T-helper 9 cell (primary cell): ENCODE results near the gene IL18RAP.

Experiments used
- DNase-seq: peaks from one replicate; pipeline ENCODE4 v3.0.0-alpha.2; 2020

IL18RAP gene

DNA sequence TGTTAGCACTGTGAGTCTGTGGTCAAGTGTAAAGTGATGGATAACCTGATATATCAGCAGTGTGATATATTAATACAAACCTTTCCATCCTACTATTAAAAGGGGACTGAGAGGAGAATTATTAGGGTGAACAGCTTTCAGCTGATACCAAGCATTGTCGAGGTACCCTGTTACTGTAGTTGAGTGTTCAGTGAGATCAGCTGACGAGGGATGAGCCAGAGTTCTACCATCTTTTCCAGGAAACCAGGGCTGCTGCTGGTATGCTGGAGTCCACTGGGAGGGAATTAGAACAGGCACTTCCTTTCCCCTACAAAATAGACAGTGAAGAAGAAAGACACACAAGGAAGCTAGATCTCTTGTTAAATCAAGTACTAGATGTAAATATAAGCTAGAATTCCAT lies 408 bp downstream of the IL18RAP start:
- DNase-seq, result no peak

DNA sequence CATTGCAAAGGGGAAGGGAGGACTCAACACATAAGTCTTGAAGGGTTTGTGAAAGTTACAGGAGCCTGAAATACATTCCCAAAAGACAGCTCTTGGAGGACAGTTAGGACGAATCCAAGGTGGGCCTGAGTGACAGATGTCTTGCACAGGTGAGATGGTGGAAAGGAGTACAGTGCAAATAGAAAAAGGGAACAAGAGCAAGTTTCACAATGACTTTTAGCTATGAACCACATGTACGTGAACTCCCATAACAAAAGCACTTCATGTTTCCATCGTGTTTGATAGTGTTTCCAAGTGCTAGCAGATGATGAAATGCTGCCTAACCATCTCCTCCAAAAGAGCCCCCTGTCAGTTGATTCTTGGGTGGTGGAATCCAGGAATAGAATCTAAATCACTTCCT lies 1.8 kb downstream of the IL18RAP start:
- DNase-seq, result no peak

DNA sequence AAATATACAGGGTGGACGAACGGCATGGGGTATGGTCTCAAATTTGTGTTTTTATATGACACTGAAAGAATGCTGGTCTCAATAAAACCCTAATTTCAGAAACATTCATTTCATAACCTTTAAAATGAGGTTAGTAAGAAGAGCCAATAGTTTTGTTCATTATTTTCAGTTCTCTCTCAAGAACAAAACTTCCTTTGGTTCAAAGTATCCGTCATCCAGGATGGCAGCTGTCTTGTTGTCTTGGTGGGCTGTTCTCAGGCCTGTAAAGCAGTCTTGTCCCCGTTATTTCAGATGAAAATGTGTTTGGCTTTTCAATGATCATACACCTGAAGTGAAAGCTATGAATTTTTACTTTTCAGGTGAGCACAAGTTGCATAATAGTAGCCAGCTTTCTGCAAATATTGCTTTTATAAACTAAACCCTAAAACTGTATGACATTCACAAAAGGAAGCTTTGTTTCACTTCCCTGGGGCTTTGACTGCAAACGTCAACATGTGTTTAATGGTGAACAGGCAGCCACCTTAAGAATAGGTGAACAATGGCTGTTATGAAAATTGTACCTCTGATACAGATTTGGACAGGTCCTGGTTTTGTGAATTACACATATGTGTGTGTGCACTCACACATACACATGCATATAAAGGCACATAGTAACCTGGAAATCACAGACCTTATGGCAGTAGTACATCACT lies 2.6 kb downstream of the IL18RAP start:
- DNase-seq, result no peak

DNA sequence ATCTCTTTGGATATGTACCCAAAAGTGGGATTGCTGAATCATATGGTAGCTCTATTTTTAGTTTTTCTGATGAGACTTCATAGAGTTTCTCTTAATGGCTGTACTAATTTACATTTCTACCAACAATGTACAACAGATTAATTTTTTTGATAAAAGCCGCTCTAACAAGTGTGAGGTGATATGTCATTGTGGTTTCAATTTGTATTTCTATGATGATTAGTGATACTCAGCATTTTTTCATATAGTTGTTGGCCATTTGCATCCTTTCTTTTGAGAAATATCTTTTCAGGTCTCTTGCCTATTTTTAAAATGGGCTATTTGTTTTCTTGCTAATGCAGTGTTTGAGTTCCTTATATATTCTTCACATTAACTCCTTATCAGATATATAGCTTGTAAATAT lies 4.3 kb downstream of the IL18RAP start:
- DNase-seq, result no peak

GRCh38 chr2:102428573-102428972 lies 5.6 kb downstream of the IL18RAP start:
- no peak for DNase-seq

DNA sequence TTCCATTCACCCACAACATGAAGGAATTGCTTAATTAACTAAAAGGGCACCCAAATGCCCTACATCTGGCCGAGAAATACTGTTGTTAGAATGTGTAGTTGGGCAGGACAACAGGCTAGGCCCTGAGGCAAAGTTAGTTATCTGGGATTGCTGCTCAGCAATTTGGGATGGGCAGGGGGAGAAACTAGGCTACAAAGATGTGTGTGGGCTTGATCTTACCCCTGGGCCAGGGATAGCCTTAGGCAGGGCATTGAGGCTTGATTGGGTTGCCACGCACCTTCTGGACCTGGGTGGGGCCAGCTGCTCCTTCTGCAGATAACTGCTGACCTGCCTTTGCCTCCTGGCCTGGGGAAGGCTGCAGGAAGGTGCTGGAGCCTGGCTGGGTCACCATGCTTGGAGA lies 9.4 kb downstream of the IL18RAP start:
- DNase-seq, result no peak

DNA sequence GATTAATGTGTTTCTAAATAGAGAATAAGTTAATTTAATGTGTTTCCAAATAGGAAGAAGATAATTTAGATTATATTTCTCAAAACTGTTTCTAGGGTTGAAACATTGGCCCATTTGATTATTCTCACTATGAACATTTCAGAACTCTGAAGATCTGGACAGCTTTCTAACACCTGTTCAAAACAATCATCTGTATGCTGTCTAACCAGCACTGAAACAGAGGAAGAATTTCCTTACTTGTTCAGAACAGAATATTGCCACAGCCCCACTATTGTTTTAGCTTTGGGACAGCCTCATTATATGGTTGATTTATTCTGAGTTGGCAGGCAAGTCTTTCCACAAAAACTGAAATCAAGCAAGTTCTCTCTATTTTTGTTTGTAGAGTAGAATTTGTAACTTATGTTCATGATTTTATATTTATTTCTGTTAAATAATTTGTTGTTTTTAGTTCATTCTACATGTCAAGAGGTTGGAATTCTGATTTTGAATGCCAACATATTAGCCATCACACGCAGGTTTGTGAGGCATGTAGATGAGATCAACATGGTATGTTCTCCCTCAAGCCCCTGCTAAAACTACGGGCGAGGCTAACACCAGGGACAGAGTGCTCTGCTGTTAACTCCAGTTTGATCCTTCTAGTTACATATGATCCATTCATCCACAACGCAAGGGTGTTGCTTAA lies 11.2 kb downstream of the IL18RAP start:
- no peak for DNase-seq

DNA sequence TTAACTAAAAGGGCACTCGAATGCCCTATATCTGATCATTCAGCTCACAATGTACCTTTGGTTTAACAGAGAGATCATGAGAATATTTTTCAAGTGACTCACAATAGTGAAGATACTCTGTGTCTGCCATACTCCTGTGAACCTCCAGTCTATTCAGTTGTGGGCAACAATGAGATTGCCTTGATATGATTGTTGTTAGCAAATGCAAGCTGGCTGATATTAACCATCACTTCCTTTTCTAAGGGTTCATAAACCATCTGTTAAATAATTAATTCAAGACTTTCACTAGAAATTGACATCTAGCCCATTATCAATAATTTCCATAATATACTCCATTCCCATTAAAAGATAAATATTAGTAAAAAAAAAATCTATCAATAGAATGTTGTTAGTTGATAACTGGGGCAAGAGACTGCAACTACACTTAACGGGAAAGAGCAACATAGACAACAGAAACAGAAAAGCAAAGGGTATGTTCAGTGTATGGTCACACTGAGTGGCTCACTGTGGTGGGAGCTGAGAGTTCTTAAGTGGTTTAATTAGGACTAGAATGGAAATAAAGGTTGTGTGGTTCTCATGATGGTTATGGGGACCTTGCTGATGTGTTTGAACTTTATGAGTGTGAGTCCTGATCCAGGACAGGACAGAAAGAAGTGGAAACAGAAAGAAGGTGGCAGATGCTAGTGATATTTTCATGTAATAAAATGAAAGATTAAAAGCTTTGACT lies 11.9 kb downstream of the IL18RAP start:
- DNase-seq, result no peak

- DNase-seq, result no peak
These were observed 12.8 kb downstream of the IL18RAP start for GRCh38 chr2:102435741-102436140.

GRCh38 chr2:102436323-102436722 lies 13.4 kb downstream of the IL18RAP start:
- no peak for DNase-seq

- DNase-seq, result no peak
These were observed 14.2 kb downstream of the IL18RAP start for GRCh38 chr2:102437122-102437521.

- no peak for DNase-seq
These were observed 15.2 kb downstream of the IL18RAP start for GRCh38 chr2:102438111-102438510.

- DNase-seq, result no peak
These were observed 15.6 kb downstream of the IL18RAP start for GRCh38 chr2:102438578-102438977.

GRCh38 chr2:102439065-102439695 lies 16.2 kb downstream of the IL18RAP start:
- DNase-seq, result no peak

DNA sequence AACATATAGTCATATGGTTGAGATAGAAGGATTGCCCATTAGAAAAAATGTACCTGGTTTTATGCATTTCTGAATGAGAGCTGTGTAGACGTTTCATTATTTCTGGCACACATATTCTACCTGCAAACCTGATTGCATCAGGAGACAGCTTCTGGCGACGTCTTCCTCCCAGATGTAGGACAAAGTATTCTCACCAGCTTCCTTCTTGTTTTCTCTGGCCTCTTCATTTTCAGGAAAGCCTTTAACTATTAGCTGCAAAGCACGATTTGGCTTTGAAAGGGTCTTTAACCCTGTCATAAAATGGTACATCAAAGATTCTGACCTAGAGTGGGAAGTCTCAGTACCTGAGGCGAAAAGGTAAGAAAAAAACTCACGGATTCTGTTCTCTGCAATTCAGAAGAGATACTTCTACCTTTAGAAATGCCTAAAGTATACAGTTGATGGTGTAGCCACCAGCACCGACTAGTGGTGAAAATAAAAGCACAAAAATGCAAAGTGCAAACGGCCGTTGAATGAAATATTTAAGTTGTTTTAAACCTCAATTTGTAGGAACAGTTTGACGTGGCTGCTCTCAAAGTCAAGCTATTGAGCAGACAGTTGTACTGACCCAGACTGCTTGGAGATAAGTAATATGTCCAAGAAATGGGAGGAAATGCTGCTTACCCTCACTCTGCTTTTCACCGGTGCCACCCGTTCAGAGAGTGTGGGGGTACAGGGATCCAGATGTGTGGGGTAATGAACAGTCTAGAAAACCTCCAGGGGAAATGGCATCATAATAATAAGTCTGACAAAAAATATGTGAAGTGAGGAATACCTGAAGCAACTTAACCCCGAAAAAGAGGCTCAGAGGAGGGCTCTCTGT lies 20.2 kb downstream of the IL18RAP start:
- peak; percentile 12 for DNase-seq

- no peak for DNase-seq
These were observed 21.3 kb downstream of the IL18RAP start for GRCh38 chr2:102444233-102444632.

DNA sequence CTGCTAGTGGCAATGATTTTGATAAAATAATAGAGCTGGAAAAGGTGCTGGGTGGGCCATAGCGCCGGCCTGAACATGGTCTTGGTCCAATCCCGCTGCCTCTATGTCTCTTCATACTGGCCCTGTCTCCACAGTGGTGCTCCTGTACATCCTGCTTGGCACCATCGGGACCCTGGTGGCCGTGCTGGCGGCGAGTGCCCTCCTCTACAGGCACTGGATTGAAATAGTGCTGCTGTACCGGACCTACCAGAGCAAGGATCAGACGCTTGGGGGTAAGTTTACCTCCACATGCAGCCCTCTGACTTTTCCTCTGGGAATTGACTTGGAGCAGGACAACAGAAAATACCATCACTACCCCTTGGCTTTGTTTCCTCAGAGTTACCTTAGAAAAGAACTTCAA lies 24.0 kb downstream of the IL18RAP start:
- DNase-seq, result no peak

DNA sequence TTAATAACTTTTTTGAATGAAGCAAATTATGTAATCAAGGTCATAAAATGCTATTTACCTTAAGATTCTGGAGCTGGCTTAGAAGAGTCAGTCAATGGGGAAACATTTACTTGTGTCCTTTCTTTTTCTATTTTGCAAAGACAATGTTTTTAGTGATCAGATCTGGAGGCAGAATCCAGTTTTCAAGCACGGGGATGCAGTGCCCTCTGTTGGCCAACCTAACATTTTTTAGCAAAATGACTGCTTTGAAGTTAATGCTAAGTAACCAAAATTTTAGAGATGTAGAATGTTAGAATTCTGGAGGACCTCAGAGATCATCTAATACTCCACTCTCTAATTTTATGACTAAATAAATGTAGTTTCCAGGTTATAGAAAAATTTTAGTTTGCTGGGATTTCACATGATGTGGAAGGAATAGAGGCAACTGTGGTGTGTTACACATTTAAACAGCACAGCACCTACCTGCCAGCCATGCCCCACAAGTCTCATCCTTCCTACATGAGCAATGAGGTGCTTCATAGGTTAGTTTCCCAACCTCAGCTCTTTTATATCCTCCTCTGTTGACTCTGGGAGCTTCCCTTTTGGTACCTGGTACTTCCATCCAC lies 26.5 kb downstream of the IL18RAP start:
- DNase-seq, result peak; percentile 57

DNA sequence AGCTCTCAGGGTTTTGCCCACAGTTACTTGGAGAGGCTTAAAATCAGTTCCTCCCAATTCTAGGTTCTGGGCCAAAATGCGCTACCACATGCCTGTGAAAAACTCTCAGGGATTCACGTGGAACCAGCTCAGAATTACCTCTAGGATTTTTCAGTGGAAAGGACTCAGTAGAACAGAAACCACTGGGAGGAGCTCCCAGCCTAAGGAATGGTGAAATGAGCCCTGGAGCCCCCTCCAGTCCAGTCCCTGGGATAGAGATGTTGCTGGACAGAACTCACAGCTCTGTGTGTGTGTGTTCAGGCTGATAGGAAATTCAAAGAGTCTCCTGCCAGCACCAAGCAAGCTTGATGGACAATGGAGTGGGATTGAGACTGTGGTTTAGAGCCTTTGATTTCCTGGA lies 29.0 kb downstream of the IL18RAP start:
- no peak for DNase-seq

GRCh38 chr2:102453501-102453900 lies 30.5 kb downstream of the IL18RAP start:
- DNase-seq, result no peak

DNA sequence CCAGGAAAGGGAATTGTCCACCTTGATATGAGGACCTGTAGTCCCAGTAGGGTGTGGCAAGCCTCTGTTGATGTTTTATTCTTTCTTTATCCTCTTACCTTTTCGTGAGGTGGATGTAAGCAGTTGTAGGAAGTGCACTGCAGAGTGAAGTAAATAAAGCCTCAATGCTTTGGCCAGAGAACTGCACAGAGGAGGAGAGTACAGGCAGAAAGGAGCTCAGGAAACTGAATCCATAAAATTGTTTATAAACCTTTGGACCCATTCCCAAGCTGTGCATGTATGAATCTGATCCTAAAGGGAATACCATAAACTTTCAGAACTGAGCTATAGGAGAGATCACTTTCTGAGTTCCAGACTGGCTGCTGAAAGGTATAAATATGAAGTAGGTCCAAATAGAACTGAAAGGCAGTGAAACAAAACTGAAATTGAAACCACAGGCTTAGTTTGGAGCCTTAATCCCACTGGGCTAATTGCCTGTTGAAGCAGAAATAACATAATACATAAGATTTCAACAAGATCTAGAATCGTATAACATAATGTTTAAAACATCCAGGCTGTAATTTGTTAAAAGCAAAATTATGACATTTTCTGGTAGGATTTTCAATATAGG lies 32.2 kb downstream of the IL18RAP start:
- DNase-seq, result no peak

GRCh38 chr2:102460467-102460866 lies 37.5 kb downstream of the IL18RAP start:
- DNase-seq, result no peak
